ENCODE results near the gene CKMT1B. TPM values are rescaled to one million over a fixed set of nuclear protein-coding genes. Genes with fewer than 3 reads are reported as not detected.
"Not testable (repeated sequence)": the region's sequence is repeated elsewhere in the genome, so short reads cannot be mapped to it uniquely, and the experiment has no call there.

The CKMT1B gene
- total and polyA plus RNA-seq, 4 experiments from 2014 or later: not detected

DNA sequence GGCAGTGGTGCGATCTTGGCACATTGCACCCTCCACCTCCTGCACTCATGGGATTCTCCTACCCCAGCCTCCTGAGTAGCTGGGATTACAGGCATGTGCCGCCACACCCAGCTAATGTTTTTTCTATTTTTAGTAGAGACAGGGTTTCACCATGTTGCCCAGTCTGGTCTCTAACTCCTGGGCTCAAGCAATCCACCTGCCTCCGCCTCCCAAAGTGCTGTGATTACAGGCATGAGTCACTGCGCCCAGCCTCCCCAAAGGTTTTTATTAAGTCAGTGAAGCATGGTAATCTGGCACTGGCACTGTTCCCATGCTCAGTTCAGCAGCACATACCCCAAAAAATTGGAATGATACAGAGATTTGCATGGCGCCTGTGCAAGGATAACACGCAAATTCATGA is 8.4 kb downstream of the CKMT1B start:
- CTCF ChIA-PET (ENCODE audit: partially characterized antibody); H3K36me3 ChIP-seq (ENCODE audit: insufficient read depth, low read length); H3K4me3 ChIP-seq (ENCODE audit: low read length in 2 of 2); H3K27me3 ChIP-seq (ENCODE audit: insufficient read depth, low read length); H3K9me3 ChIP-seq (ENCODE audit: control insufficient read depth in 1 of 2, low read length in 2 of 2); H3K27ac ChIP-seq (ENCODE audit: low read depth, low read length); intact Hi-C loops (cut with micrococcal nuclease); H3K4me3 Mint-ChIP-seq; H3K4me1 Mint-ChIP-seq; H3K27ac Mint-ChIP-seq; H3K9me3 Mint-ChIP-seq; H3K36me3 Mint-ChIP-seq; DNase-seq; POLR2A ChIA-PET (ENCODE audit: partially characterized antibody); H3K4me1 ChIP-seq (ENCODE audit: insufficient read depth, low read length): not testable (repeated sequence)
- H3K27me3 Mint-ChIP-seq: peaks cover 26 to 30% of the 10 kb centered on the region in 2 donors

DNA sequence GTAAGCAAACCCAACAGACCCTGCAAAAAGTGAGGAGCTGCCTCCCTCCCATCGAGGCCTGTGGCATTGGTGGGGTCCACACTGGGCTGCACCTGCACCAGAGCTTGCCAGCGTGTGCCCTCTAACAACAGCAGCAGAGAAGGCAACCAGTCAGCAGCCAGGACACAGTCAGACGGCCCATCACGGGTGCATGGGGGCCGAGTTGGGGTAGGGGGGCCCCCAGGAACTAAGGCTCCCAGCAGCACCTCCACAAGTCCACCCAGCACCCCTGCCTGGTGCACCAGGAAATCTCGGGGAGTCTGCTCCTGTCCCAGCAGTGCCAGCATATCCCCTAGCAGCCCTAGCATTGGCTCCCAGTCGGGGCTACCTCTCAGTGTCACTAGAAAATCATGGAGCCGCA is 23.9 kb downstream of the CKMT1B start:
- H3K4me3 ChIP-seq (ENCODE audit: low read length in 2 of 2); H3K27me3 Mint-ChIP-seq; CTCF ChIA-PET (ENCODE audit: partially characterized antibody): not testable (repeated sequence)

DNA sequence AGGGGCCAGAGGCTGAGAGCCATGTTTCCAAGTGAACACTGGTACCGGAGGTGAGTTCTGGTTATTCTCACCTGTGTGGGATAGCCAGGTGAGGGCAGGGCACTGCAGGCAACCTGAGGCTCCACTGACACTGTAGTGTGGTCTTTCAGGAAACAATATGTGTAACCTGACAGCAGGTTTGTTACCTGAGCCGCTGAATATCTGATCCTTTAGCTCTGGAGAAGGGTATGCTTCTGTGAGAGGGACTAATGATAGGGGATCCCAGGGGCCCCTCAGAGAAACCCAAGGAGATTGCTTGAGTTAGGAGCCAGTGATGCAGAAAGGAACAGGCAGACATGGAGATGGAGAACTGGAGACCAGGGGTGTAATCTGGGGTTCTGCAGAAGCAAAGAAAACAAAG is 24.9 kb downstream of the CKMT1B start, which contains the start of gene STRC:
TSS of gene STRC (minus strand) at position 101 of the 400 bp plus-strand sequence. CDS start at position 23, 78 bp downstream.
- H3K27me3 Mint-ChIP-seq; H3K4me1 ChIP-seq (ENCODE audit: insufficient read depth, low read length); H3K27me3 ChIP-seq (ENCODE audit: insufficient read depth, low read length); H3K9me3 ChIP-seq (ENCODE audit: control insufficient read depth in 1 of 2, low read length in 2 of 2); intact Hi-C loops (cut with micrococcal nuclease); POLR2A ChIA-PET (ENCODE audit: partially characterized antibody); DNase-seq; H3K36me3 ChIP-seq (ENCODE audit: insufficient read depth, low read length); H3K36me3 Mint-ChIP-seq; H3K9me3 Mint-ChIP-seq; H3K4me3 ChIP-seq (ENCODE audit: low read length in 2 of 2); H3K27ac Mint-ChIP-seq; CTCF ChIA-PET (ENCODE audit: partially characterized antibody); H3K4me1 Mint-ChIP-seq; H3K4me3 Mint-ChIP-seq; H3K27ac ChIP-seq (ENCODE audit: low read depth, low read length): not testable (repeated sequence)

More for the DNA sequence above, 23.9 kb downstream of the CKMT1B start:
- POLR2A ChIA-PET (ENCODE audit: partially characterized antibody); DNase-seq; H3K4me1 Mint-ChIP-seq; H3K4me3 Mint-ChIP-seq; H3K4me1 ChIP-seq (ENCODE audit: insufficient read depth, low read length); intact Hi-C loops (cut with micrococcal nuclease); H3K36me3 ChIP-seq (ENCODE audit: insufficient read depth, low read length); H3K27ac ChIP-seq (ENCODE audit: low read depth, low read length); H3K9me3 ChIP-seq (ENCODE audit: control insufficient read depth in 1 of 2, low read length in 2 of 2); H3K9me3 Mint-ChIP-seq; H3K27me3 ChIP-seq (ENCODE audit: insufficient read depth, low read length); H3K27ac Mint-ChIP-seq; H3K36me3 Mint-ChIP-seq: not testable (repeated sequence)

DNA sequence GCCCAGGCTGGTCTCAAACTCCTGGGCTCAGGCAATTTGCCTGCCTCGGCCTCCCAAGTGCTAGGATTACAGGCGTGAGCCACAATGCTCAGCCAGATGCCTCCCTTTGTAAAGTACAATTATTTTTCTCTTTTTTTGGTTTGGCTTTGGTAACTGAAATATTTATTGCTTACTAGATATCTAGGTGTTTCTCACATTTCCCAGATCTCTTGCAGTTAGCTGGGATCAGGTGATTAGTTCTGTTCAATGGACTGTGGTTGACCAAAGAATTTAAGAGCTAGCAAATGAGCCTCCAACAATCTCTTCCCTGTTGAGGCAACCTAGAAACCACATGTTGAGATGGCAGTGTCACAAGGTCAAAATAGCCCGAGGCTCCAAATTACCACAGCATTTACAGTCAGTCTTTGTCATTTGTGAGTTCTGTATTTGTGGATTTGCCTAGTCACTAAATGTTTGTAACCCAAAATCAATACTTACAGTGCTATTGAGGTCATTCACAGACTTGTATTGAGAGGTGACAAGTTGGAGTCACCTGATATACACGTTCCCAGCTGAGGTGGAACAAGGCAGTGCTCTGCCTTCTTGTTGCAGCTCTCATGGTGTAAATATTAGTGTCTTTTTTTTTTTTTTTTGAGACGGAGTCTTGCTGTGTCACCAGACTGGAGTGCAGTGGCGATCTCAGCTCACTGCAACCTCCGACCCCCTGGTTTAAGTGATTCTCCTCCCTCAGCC is 28.4 kb downstream of the CKMT1B start:
- POLR2A ChIA-PET (ENCODE audit: partially characterized antibody); H3K4me1 Mint-ChIP-seq; CTCF ChIA-PET (ENCODE audit: partially characterized antibody); H3K27me3 ChIP-seq (ENCODE audit: insufficient read depth, low read length); H3K9me3 ChIP-seq (ENCODE audit: control insufficient read depth in 1 of 2, low read length in 2 of 2); H3K27ac ChIP-seq (ENCODE audit: low read depth, low read length); H3K36me3 Mint-ChIP-seq; H3K36me3 ChIP-seq (ENCODE audit: insufficient read depth, low read length); H3K27ac Mint-ChIP-seq; H3K4me3 Mint-ChIP-seq; H3K9me3 Mint-ChIP-seq; H3K4me3 ChIP-seq (ENCODE audit: low read length in 2 of 2); intact Hi-C loops (cut with micrococcal nuclease); DNase-seq; H3K4me1 ChIP-seq (ENCODE audit: insufficient read depth, low read length): not testable (repeated sequence)
- peaks cover 8 to 11% of the 10 kb centered on the region in 2 donors for H3K27me3 Mint-ChIP-seq

DNA sequence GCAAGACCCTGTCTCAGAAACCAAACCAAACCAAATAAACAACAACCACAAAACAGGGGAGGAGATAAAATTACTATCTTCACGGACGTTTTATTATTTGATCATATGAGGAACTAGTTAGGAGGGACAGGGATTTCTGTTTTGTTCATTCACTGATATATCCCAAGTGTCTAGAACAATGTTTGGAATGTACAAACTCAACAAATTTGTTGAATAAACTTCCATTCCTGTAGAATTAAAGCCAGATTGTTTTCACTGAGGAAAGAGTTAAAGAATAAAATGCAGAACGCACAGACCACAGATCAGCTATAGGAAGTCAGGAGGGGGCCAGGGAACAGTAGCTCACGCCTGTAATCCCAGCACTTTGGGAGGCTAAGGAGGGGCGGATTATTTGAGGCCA is 31.3 kb downstream of the CKMT1B start:
- H3K9me3 ChIP-seq (ENCODE audit: control insufficient read depth in 1 of 2, low read length in 2 of 2): no peaks in the 10 kb centered on the region
- no peaks in the 10 kb centered on the region for H3K36me3 Mint-ChIP-seq
- ChIA-PET CTCF (ENCODE audit: partially characterized antibody) (interaction anchor here (0.7 kb wide), 1 partner anchor 1841 kb away, joined by 3 read pairs; no protein-coding TSS in a partner anchor), POLR2A (ENCODE audit: partially characterized antibody) (no interaction called here)
- no peaks in the 10 kb centered on the region for H3K36me3 ChIP-seq (ENCODE audit: insufficient read depth, low read length)
- intact Hi-C loops (cut with micrococcal nuclease): no loop called here
- peaks cover 0 to 2% (median 0%) of the 10 kb centered on the region in 4 donors for H3K4me1 Mint-ChIP-seq
- no peaks in the 10 kb centered on the region for H3K27me3 ChIP-seq (ENCODE audit: insufficient read depth, low read length)
- DNase-seq: no peak
- H3K27ac ChIP-seq (ENCODE audit: low read depth, low read length): no peak overlapping the region
- H3K9me3 Mint-ChIP-seq: no peaks in the 10 kb centered on the region
- H3K4me3 ChIP-seq (ENCODE audit: low read length in 2 of 2): no peak overlapping the region
- H3K4me1 ChIP-seq (ENCODE audit: insufficient read depth, low read length): no peaks in the 10 kb centered on the region
- no peak overlapping the region for H3K4me3 Mint-ChIP-seq
- peaks cover 6 to 7% of the 10 kb centered on the region in 2 donors for H3K27me3 Mint-ChIP-seq
- H3K27ac Mint-ChIP-seq: peak overlapping the region in 1 of 7 donors; percentile 50

DNA sequence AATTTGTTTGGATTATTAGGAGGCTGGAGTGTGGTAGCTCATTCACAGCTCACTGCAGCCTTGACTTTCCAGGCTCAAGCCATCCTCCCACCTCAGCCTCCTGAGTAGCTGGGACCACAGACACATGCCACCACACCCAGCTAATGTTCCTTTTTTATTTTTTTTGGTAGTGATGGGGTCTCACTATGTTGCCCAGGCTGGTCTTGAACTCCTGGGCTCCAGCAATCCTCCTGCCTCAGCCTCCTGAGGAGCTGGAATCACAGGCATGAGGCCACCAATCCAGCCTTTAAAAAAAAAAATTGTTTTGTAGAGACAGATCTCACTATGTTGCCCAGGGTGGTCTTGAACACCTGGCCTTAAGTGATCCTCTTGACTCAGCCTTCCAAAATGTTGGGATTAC is 33.1 kb downstream of the CKMT1B start:
- CTCF ChIA-PET (ENCODE audit: partially characterized antibody); H3K9me3 ChIP-seq (ENCODE audit: control insufficient read depth in 1 of 2, low read length in 2 of 2); DNase-seq; H3K27me3 ChIP-seq (ENCODE audit: insufficient read depth, low read length); H3K4me1 Mint-ChIP-seq; H3K27ac ChIP-seq (ENCODE audit: low read depth, low read length); H3K9me3 Mint-ChIP-seq; intact Hi-C loops (cut with micrococcal nuclease); H3K36me3 Mint-ChIP-seq; H3K4me1 ChIP-seq (ENCODE audit: insufficient read depth, low read length); H3K4me3 ChIP-seq (ENCODE audit: low read length in 2 of 2); H3K27me3 Mint-ChIP-seq; H3K27ac Mint-ChIP-seq; H3K36me3 ChIP-seq (ENCODE audit: insufficient read depth, low read length); POLR2A ChIA-PET (ENCODE audit: partially characterized antibody); H3K4me3 Mint-ChIP-seq: not testable (repeated sequence)

DNA sequence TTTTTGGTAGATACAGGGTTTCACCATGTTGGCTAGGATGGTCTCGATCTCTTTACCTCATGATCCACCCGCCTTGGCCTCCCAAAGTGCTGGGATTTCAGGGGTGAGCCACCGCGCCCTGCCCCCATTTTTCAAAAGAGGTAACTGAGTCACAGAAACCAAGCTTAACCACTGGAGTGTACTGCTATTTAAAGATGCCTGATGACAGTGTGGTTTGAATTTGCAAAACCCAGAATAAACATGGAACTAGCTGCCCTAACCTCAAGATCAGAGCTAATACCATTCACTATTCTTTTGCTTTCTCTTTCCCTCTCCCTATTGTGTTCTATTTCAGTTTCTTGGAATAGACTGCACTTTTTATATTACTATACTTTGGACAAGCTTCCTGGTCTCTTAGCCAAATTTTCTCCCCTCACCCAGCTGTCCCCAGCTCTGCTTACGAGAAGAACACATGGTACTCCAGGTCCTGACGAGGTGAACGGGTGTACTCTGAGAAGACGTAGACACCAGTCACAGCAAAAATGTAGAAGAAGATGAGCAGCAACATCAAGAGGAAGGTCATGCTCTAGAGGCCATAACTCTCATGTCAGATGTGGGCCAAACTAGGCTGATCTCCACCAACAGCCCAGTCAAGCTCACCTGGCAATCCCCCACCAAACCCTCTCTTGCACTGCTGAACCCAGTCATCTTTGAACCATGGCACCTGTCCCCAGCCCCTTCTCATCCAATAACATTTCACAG is 44.8 kb downstream of the CKMT1B start:
- H3K4me1 Mint-ChIP-seq; intact Hi-C loops (cut with micrococcal nuclease); H3K4me3 ChIP-seq (ENCODE audit: low read length in 2 of 2); H3K27ac Mint-ChIP-seq; H3K27me3 ChIP-seq (ENCODE audit: insufficient read depth, low read length); H3K4me1 ChIP-seq (ENCODE audit: insufficient read depth, low read length); H3K36me3 Mint-ChIP-seq; DNase-seq; H3K36me3 ChIP-seq (ENCODE audit: insufficient read depth, low read length); H3K27ac ChIP-seq (ENCODE audit: low read depth, low read length); CTCF ChIA-PET (ENCODE audit: partially characterized antibody); H3K9me3 Mint-ChIP-seq; POLR2A ChIA-PET (ENCODE audit: partially characterized antibody); H3K27me3 Mint-ChIP-seq; H3K4me3 Mint-ChIP-seq; H3K9me3 ChIP-seq (ENCODE audit: control insufficient read depth in 1 of 2, low read length in 2 of 2): not testable (repeated sequence)
